ENCODE data around the gene HIPK4.
A peak's percentile ranks its signal among the peaks of the same experiment; 100 is the strongest.
"Not testable (repeated sequence)": the region's sequence is repeated elsewhere in the genome, so short reads cannot be mapped to it uniquely, and the experiment has no call there.

Gene HIPK4

GRCh38 chr19:40390084-40390742 is at the start of gene HIPK4:
Gene HIPK4 (minus strand): TSS chr19:40390181. CDS start chr19:40389902, 279 bp downstream.
- no peak for DNase-seq (ENCODE audit: low spot score)

DNA sequence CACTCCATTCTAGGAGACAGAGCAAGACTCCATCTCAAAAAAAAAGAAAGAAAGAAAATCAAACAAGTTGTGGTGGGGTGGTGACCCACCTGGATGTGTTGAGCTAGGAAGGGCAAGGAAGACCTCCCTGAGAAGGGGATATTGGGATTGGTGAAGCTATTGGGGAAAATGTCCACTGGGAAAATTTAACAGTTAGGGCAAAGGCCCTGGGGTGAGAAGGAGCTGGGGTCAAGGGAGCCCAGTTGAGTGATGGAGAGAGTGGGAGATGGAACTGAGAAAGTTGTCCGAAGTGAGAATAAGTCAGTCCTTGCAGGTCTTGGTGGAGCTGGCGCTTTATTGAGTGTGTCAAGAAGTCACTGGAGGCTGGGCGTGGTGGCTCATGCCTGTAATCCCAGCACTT is 48.3 kb upstream of the HIPK4 start:
- DNase-seq (ENCODE audit: low spot score): no peak

DNA sequence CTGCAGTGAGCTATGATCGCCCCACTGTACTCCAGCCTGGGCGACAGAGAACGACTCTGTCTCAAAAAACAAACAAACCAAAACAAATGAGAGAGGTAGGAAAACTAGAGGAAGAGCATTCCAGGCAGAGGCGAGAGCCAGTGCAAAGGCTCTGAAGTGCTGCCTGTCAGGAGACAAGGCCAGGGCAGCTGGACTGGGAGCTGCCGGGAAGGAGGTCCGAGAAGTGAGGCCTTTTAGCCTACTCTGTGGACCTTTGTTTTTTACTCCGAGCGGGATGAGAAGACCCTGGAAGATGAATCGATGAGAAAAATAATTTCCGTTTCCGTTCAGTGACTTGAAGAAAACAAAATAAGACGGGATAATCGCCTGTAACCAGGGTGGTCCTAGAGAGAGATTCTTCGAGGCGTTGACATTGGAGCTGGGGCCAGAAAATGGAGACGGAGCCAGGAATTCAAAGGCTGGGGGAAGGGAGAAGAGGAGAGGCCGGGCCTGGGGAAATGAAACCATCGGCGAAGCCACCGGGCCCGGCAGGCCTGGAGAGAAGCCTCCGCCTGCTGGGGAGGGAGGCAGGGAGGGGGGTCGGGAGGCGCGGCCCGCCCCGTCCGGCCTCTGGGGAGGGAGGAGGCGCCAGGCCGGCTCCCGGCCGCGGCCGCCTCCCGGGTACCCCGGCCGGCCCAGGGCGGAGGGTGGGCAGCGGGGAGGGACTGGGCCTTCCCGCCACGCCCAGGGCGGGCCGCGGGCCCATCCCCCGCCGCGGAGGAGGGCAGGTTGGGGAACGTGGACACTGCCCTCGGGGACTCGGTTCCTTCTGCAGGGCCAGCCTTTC is 43.6 kb upstream of the HIPK4 start:
- peak; percentile 79 for DNase-seq (ENCODE audit: low spot score)

DNA sequence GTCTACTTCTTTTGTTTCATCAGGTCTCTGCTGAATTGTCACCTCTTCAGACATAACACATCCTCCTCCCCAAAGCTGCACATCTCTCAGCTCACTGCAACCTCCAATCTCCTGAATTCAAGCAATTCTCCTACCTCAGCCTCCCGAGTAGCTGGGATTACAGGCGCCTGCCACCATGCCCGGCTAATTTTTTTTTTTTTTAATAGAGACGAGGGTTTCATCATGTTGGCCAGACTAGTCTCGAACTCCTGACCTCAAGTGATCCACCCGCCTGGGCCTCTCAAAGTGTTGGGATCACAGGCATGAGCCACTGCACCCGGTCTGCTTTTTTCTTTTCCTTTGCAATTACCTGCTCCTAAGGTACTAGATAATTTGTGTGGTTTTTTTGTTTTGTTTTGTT is 42.8 kb upstream of the HIPK4 start:
- not testable (repeated sequence) for DNase-seq (ENCODE audit: low spot score)

GRCh38 chr19:40431698-40432097 is 41.7 kb upstream of the HIPK4 start:
- no peak for DNase-seq (ENCODE audit: low spot score)

DNA sequence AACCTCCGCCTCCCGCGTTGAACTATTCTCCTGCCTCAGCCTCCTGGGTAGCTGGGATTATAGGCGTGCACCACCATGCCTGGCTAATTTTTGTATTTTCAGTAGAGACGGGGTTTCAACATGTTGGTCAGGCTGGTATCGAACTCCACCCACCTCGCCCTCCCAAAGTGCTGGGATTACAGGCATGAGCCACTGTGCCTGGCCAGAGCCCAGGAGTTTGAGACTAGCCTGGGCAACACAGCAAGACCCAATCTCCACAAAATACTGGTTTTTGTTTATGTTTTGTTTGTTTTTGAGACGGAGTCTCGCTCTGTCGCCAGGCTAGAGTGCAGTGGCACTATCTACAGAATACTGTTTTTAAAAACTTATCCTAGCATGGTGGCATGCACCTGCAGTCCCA is 40.3 kb upstream of the HIPK4 start:
- not testable (repeated sequence) for DNase-seq (ENCODE audit: low spot score)

- DNase-seq (ENCODE audit: low spot score): not testable (repeated sequence)
Measured at GRCh38 chr19:40428197-40428596, 38.2 kb upstream of the HIPK4 start.

- peak; percentile 98 for DNase-seq (ENCODE audit: low spot score)
Measured at GRCh38 chr19:40425450-40426287, 35.7 kb upstream of the HIPK4 start, which contains the start of gene SERTAD1. Gene SERTAD1 (minus strand): TSS chr19:40425992. CDS start chr19:40423546, 2,446 bp downstream.

DNA sequence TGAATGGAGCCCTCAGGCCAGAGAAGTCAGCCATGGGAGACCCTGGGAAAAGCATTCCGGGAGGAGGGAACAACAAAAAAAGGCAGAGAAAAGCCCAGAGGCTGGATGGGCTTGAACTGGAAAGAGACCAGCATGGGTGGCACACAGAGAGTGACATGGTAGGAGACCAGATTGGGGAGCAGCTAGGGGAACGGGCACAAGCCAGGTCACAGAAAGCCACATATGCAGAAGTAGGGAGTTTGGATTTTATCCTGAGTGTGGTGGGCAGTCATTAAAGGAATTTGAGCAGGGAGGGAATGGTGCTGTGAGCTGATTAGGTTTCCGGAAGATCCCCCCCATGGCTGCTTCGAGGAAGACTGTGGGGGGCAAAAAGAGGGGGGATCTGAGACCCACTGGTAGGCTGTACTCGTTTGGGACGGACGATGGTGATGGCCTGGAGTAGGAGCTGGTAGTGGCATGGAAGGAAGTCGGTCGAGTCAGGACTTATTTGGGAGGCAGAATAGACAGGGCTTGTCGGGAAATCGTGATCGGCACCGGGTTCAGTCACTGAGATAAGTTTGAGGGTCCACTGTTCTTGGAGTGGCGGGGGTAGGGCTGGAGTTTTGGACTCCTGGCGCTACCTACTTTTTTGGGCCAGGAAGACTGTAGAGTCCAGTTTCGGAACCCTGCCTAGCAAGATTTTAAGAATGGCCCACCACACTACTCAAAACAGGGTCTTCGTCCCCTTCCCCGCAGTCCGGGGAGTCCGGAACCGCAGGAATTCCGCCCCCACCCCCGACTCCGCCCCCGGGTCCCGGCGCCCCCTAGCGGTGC is 34.9 kb upstream of the HIPK4 start:
- no peak for DNase-seq (ENCODE audit: low spot score)

GRCh38 chr19:40423938-40424337 is 34.0 kb upstream of the HIPK4 start:
- DNase-seq (ENCODE audit: low spot score): no peak

- no peak for DNase-seq (ENCODE audit: low spot score)
Measured at GRCh38 chr19:40422748-40423566, 33.0 kb upstream of the HIPK4 start.

DNA sequence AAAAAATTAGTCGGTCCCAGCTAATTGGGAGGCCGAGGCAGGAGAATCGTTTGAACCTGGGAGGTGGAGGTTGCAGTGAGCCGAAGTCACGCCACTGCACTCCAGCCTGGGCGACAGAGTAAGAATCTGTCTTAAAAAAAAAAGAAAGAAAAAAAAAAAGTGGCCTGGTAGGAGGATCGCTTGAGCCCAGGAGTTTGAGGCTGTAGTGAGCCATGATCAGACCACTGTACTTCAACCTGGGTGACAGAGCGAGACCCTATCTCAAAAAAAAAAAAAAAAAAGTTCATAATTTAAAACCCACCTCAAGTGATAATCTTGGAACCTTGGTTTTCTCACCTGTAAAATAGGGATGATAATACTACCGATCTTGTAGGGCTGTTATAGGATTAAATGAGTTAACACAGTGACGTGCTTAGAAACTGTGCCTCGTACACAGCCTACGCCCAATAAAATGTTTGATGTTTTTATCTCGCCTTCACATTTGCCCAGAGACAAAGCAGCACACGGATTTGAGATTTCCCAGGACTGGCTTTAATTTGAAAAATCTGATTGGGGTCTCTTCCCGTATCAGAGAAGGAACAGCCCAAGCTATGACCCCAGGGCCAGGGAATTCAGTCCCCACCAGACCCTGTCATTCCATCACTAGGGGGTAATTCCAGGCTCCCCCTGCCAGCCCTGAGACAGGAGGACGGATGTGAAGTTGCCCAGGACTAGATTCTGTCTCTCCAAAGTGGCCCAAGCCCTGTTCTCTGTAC is 32.2 kb upstream of the HIPK4 start:
- no peak for DNase-seq (ENCODE audit: low spot score)

DNA sequence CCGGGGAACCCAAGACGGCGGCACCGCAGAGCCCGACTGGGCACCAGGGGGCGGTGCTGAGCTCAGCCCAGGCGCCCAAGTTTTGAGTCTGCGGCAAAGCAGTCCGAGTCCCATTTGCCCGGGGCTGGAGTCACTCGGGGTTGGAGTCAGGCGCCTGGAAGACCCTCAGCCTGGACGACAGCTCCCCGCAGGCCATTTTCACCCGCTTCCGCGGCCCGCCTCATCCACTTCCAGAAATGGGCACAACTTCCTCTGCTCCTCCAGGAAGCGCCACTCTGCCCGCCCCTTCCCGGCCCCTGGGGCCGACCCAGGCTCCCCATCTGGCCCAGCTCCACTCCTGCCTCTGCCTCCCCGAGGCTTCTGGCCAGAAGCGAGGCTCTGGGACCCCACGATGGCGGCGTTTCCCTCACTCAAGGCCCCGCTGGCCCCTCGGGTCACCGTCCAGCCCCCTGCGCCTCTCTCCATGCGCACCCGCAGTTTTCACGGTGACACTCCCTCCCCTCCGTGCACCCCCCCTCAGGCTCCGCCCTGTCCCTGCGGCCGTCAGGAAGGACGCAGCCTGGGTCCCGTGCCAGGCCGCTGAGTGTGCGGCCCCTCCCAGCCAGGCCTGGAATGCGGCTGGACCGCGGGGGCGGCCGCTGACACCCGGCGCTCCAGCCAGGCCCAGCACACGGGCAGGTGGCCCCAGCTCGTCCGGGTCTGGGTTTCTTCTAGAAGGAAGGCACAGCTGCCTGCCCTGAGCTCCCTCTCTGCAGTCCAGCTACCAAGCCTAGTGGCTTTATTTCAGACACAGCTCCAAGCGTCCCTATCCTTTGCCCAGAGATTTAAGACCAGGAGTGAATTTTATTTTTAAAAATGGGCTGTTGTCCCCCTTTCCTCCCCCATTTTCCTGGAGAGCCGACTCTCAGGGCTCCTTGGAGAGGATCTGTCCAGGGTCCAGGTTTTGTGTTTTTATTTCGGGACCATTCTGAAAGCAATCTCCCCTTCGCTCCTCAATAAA is 31.1 kb upstream of the HIPK4 start:
- DNase-seq (ENCODE audit: low spot score): peak; percentile 92

DNA sequence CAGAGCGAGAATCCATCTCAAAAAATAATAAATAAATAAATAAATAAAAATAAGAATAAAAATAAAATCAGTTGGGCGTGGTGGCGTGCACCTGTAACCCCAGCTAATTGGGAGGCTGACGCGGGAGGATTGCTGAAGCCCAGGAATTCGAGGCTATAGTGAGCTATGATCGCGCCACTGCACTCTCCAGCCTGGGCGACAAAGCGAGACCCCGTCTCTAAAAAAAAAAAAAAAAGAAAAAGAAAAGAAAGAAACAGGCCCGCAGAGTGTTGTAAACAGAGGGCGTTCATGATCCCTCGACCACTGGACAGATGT is 30.4 kb upstream of the HIPK4 start:
- no peak for DNase-seq (ENCODE audit: low spot score)

DNA sequence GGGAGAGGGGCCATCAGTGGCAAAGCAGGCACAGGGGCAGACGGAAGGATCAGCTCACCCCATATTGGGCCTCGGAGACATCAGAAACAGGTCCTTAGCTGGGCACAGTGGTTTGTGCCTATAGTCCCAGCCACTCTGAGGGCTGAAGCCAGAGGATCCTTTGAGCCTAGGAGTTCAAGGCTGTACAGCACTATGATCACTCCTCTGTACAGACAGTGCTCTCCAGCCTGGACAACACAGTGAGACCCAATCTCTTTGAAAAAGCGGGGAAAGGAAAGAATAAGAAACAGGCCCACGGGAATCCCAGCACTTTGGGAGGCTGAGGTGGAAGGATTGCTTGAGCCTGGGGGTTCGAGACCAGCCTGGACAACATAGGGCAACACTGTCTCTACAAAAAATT is 29.8 kb upstream of the HIPK4 start:
- DNase-seq (ENCODE audit: low spot score): no peak

DNA sequence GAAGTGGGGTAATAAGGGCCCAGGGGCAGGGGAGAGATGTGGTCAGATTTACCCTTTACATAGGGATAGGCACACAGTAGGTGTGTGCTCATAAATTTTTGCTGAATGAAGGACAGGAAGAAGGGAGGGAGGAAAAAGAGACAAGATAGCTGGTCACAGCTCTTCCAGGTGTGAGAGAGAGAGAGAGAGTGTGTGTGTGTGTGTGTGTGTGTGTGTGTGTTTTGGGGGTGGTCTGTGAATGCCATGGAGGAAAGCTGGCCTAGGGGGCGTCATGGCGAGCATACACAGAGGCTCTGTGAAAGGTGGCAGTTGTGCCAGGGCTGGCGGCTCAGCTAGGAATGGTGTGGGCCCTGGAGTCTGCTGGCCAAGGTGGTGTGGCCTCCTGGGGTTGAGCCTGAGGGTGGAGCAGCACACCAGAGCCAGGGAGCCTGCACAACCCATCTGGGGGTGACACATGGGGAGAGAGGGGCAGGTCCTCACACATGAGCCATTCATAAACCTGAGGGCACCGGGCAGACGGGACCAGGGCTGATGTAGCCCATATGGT is 29.2 kb upstream of the HIPK4 start:
- DNase-seq (ENCODE audit: low spot score): no peak

- no peak for DNase-seq (ENCODE audit: low spot score)
Measured at GRCh38 chr19:40418040-40418439, 28.1 kb upstream of the HIPK4 start.

DNA sequence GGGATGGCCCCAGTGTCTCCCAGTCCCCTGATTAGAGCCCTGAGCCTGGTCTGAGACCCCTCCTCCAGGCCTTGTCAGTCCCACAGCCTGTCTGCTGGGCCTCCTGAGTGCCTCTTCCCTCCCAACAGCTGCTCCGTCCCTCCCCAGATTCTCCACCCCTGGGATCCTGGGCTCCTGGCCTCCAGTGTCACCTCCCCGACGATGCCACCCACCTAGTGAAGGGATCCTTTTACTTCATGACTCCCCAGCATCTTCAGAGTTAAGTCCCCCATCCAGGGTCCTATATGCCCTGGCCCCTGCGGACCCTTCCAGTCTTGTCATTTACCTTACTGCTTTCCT is 27.6 kb upstream of the HIPK4 start:
- no peak for DNase-seq (ENCODE audit: low spot score)

Data from HuH-7.5 (cell line).